Hepatocyte (in vitro differentiated cells): ENCODE results near the gene SGPL1. TPM values are rescaled to one million over a fixed set of nuclear protein-coding genes. Genes with fewer than 3 reads are reported as not detected.

Source experiments
- DNase-seq: peaks from one replicate; pipeline ENCODE4 v3.0.0-alpha.2; 2016; ENCODE audit warnings: low spot score
- H2AFZ ChIP-seq: fragments of 200-600 bp; sonication (generic); 2 replicates; pipeline ENCODE4 v1.6.0; 2016; ENCODE audit warnings: antibody characterized with exemption, mild to moderate bottlenecking
- H3K27ac ChIP-seq: fragments of 200-600 bp; sonication (generic); 2 replicates; pipeline ENCODE4 v1.5.1; 2016; ENCODE audit warnings: mild to moderate bottlenecking
- H3K27me3 ChIP-seq: fragments of 200-600 bp; sonication (generic); 2 replicates; pipeline ENCODE4 v1.6.1; 2016
- H3K36me3 ChIP-seq: fragments of 200-600 bp; sonication (generic); replicated peaks from 2 replicates; pipeline ENCODE4 v1.5.1; 2016; ENCODE audit warnings: low read depth; ENCODE audit not compliant: insufficient read depth
- H3K4me1 ChIP-seq: fragments of 200-600 bp; sonication (generic); 2 replicates; pipeline ENCODE4 v1.5.1; 2016; ENCODE audit warnings: mild to moderate bottlenecking, moderate library complexity; ENCODE audit not compliant: insufficient read depth
- H3K4me2 ChIP-seq: fragments of 200-600 bp; sonication (generic); 2 replicates; pipeline ENCODE4 v1.6.0; 2016
- H3K4me3 ChIP-seq: fragments of 200-600 bp; sonication (generic); 2 replicates; pipeline ENCODE4 v1.5.1; 2016; ENCODE audit warnings: mild to moderate bottlenecking
- H3K79me2 ChIP-seq: fragments of 200-600 bp; sonication (generic); 2 replicates; pipeline ENCODE4 v1.6.0; 2017; ENCODE audit warnings: mild to moderate bottlenecking
- H3K9me2 ChIP-seq: fragments of 200-600 bp; sonication (generic); replicated peaks from 2 replicates; pipeline ENCODE4 v1.6.0; 2017; ENCODE audit warnings: mild to moderate bottlenecking; ENCODE audit not compliant: insufficient read depth
- H3K9me3 ChIP-seq: fragments of 200-600 bp; sonication (generic); 2 replicates; pipeline ENCODE4 v1.5.1; 2016; ENCODE audit warnings: low read depth, mild to moderate bottlenecking
- H4K20me1 ChIP-seq: fragments of 200-600 bp; sonication (generic); 2 replicates; pipeline ENCODE4 v1.6.0; 2016; ENCODE audit warnings: mild to moderate bottlenecking; ENCODE audit not compliant: insufficient read depth, poor library complexity, severe bottlenecking
- CTCF ChIP-seq: fragments of 200-600 bp; sonication (generic); IDR thresholded peaks from 2 replicates; pipeline ENCODE4 v1.5.1; 2016; ENCODE audit warnings: antibody characterized with exemption, mild to moderate bottlenecking; ENCODE audit not compliant: poor library complexity
- EZH2 ChIP-seq: fragments of 200-600 bp; sonication (generic); IDR thresholded peaks from 2 replicates; pipeline ENCODE4 v1.6.1; 2016; ENCODE audit warnings: antibody characterized with exemption, mild to moderate bottlenecking, borderline replicate concordance
- EZH2phosphoT487 ChIP-seq: fragments of 200-600 bp; sonication (generic); IDR thresholded peaks from one replicate; pipeline ENCODE4 v1.6.1; 2018; ENCODE audit warnings: antibody characterized with exemption, mild to moderate bottlenecking, low read depth, moderate library complexity; ENCODE audit not compliant: unreplicated experiment, severe bottlenecking
- WGBS: methylation state at CpG from one replicate; pipeline ENCODE4 v1.1.6; 2016; ENCODE audit warnings: low lambda C conversion rate; ENCODE audit errors: missing lambda C conversion rate; 5-methylcytosine and 5-hydroxymethylcytosine counted together
- polyA plus RNA-seq: library from polyadenylated mRNA; unstranded; fragments of >200 nt; fragmentation: Nextera tagmentation; extraction: Ambion mirVana; gene quantifications from 2 replicates; pipeline ENCODE4 v1.2.1, GENCODE V29; 2016
- total RNA-seq: library from RNA; depleted of rRNA; stranded (reverse); fragments of >200 nt; gene quantifications from 2 replicates; pipeline ENCODE4 v1.2.3, GENCODE V29; 2014

SGPL1 gene
- total and polyA plus RNA-seq, 2 experiments from 2014 or later = 20.2 to 43.5 TPM

- Histone ChIP-seq H3K9me3 (no peaks in the 10 kb centered on the region), H3K36me3 (no peaks in the 10 kb centered on the region), H3K79me2 (no peaks in the 10 kb centered on the region), H3K27ac (no peak overlapping the region), H3K9me2 (no peaks in the 10 kb centered on the region), H3K27me3 (no peaks in the 10 kb centered on the region), H3K4me3 (no peak overlapping the region), H2AFZ (no peak overlapping the region), H4K20me1 (no peaks in the 10 kb centered on the region), H3K4me1 (peaks cover 4% of the 10 kb centered on the region), H3K4me2 (no peak overlapping the region)
- 89% methylated on average over 11 of the region's 11 CpGs for WGBS
- no peak for TF ChIP-seq EZH2phosphoT487
- TF ChIP-seq EZH2 = no peak
- TF ChIP-seq CTCF = no peak
- DNase-seq = no peak
These were observed 32.7 kb upstream of the SGPL1 start for GRCh38 chr10:70782746-70783680.

GRCh38 chr10:70784016-70784415 is 31.7 kb upstream of the SGPL1 start:
- TF ChIP-seq EZH2phosphoT487 (no peak), CTCF (no peak), EZH2 (no peak)
- Histone ChIP-seq H3K27ac (no peak overlapping the region), H3K27me3 (no peaks in the 10 kb centered on the region), H2AFZ (no peak overlapping the region), H3K9me2 (no peaks in the 10 kb centered on the region), H4K20me1 (no peaks in the 10 kb centered on the region), H3K4me2 (no peak overlapping the region), H3K4me3 (no peak overlapping the region), H3K36me3 (no peaks in the 10 kb centered on the region), H3K4me1 (no peaks in the 10 kb centered on the region), H3K79me2 (no peaks in the 10 kb centered on the region), H3K9me3 (no peaks in the 10 kb centered on the region)
- WGBS = 87% methylated on average over 5 of the region's 5 CpGs
- DNase-seq = no peak

- no peak overlapping the region for H3K4me2 ChIP-seq
- no peaks in the 10 kb centered on the region for H3K4me1 ChIP-seq
- H2AFZ ChIP-seq = no peak overlapping the region
- no peak overlapping the region for H3K4me3 ChIP-seq
- H3K9me3 ChIP-seq = no peaks in the 10 kb centered on the region
- WGBS = 70% methylated on average over 2 of the region's 2 CpGs
- no peaks in the 10 kb centered on the region for H4K20me1 ChIP-seq
- H3K36me3 ChIP-seq = no peaks in the 10 kb centered on the region
- no peaks in the 10 kb centered on the region for H3K79me2 ChIP-seq
- no peaks in the 10 kb centered on the region for H3K9me2 ChIP-seq
- no peak for DNase-seq
- no peaks in the 10 kb centered on the region for H3K27me3 ChIP-seq
- no peak overlapping the region for H3K27ac ChIP-seq
- TF ChIP-seq EZH2 (no peak), CTCF (no peak), EZH2phosphoT487 (no peak)
These were observed 31.3 kb upstream of the SGPL1 start for GRCh38 chr10:70784471-70784870.
